AG04450 (cell line): ENCODE results near the gene USP10. TPM values are rescaled to one million over a fixed set of nuclear protein-coding genes. Genes with fewer than 3 reads are reported as not detected.

Experiments used
- CTCF ChIA-PET: fragments of 300-600, 350-600 bp; formaldehyde crosslinking; extraction: SDS; loops from one replicate; lab custom pipeline; 2022; ENCODE audit warnings: antibody characterized with exemption, inconsistent platforms; lab: Charles Lee
- POLR2A ChIA-PET: fragments of 350-600 bp; formaldehyde crosslinking; extraction: SDS; loops from one replicate; lab custom pipeline; 2021; ENCODE audit warnings: antibody characterized with exemption, inconsistent platforms; lab: Yijun Ruan, JAX
- DNase-seq: peaks from one replicate; pipeline ENCODE4 v3.0.0-alpha.2; 2011; ENCODE audit warnings: low read depth, low spot score
- H3K27ac ChIP-seq: one replicate; pipeline ENCODE4 v1.5.1; 2012; ENCODE audit warnings: low read depth, low read length, control low read depth
- H3K27me3 ChIP-seq: one replicate; pipeline ENCODE4 v1.6.0; 2012; ENCODE audit warnings: low read length; ENCODE audit not compliant: control insufficient read depth, insufficient read depth
- H3K4me3 ChIP-seq: 2 replicates; pipeline ENCODE4 v1.5.1; 2011; ENCODE audit warnings: mild to moderate bottlenecking, low read depth, low read length, control low read depth
- H3K9me3 ChIP-seq: 2 replicates; pipeline ENCODE4 v1.5.1; 2012; ENCODE audit warnings: low read length; ENCODE audit not compliant: control insufficient read depth, insufficient read depth
- polyA plus RNA-seq: library from polyadenylated mRNA; depleted of rRNA; stranded (reverse); fragments of >200 nt; gene quantifications from 2 replicates; pipeline ENCODE4 v1.2.3, GENCODE V29; 2011
- TF ChIP-seq, protein P1 (sequence below): IDR thresholded peaks from 2 replicates; pipeline ENCODE4 v1.5.1; 2011; ENCODE audit warnings: low read depth, low read length, control low read depth, inconsistent platforms

USP10 gene
- polyA plus RNA-seq, 1 experiment = 54.9 TPM

DNA sequence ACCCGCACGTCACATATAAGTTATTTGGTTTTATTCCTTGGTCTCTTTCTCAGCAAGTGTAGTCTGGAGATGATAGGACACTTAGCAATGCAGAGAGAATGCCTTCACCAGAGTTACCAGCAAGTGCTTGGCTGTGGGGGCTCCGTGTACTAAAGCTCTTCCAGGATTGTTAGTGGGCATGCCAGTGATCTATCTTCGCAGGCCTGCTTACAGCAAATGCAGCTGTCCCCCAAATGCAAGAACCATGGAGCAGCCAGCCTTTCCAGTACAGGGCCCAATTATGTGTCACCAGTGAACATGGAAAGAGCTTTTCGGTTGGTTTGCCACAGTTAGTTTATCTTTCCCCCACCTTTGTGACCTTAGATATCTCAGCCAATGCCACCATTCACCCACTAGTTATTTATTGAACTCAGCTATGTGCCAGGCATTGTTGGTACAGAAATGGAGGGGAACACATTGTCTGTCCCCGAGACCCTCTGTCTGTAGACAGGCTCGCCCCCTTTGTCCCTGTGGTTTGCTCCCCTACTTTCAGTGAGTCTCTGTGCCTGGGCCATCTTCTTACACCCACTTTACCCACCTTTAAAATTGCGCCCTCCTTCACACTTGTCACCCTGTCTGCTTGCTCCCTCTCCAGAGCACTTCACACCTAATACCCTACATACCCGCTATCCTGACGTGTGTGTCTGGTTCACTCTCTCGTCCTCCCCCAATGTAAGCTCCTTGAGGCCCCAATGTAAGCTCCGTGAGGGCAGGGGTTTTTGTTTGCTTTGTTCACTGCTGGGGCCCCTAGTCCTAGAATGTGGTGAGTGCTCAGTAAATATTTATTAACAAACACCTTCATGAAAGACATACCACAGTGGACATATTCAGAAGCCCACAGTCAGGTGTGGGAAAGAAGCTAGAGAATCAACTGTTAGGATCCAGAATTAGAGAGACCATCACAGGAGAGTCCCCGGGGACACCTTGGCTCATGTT lies 13.3 kb downstream of the USP10 start:
- TF ChIP-seq, protein P1, sequence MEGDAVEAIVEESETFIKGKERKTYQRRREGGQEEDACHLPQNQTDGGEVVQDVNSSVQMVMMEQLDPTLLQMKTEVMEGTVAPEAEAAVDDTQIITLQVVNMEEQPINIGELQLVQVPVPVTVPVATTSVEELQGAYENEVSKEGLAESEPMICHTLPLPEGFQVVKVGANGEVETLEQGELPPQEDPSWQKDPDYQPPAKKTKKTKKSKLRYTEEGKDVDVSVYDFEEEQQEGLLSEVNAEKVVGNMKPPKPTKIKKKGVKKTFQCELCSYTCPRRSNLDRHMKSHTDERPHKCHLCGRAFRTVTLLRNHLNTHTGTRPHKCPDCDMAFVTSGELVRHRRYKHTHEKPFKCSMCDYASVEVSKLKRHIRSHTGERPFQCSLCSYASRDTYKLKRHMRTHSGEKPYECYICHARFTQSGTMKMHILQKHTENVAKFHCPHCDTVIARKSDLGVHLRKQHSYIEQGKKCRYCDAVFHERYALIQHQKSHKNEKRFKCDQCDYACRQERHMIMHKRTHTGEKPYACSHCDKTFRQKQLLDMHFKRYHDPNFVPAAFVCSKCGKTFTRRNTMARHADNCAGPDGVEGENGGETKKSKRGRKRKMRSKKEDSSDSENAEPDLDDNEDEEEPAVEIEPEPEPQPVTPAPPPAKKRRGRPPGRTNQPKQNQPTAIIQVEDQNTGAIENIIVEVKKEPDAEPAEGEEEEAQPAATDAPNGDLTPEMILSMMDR = no peak
- POLR2A ChIA-PET = no interaction called here

DNA sequence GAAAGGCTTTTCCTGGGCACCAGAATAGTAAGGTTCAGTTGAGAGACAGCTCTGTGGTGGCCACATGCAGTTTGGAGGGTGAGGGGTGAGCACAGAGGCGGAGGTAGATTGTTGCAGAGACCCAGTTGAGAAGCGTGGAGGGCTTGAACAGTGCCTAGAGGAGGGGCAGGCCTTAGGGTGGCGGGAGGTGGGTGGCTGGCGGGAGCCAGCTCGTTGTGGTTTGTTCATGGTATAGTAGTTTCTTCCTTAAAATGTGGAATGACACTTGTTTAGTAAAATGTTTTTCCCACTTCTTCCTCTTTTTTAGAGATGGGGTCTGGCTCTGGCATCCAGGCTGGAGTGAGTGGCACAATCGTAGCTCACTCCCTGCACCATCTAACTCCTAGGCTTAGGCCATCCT lies 14.2 kb downstream of the USP10 start:
- Histone ChIP-seq H3K4me3 (no peak overlapping the region), H3K27me3 (no peaks in the 10 kb centered on the region), H3K9me3 (no peaks in the 10 kb centered on the region), H3K27ac (no peak overlapping the region)
- TF ChIP-seq, protein P1 = no peak
- no peak for DNase-seq
- ChIA-PET CTCF (interaction anchor here (0.6 to 2.2 kb wide), 5 partner anchors 11 to 26 kb away, joined by 3 to 16 read pairs (median 10); no protein-coding TSS in a partner anchor), POLR2A (no interaction called here)

More for the DNA sequence above, 13.3 kb downstream of the USP10 start:
- Histone ChIP-seq H3K27ac (no peak overlapping the region), H3K27me3 (no peaks in the 10 kb centered on the region), H3K9me3 (no peaks in the 10 kb centered on the region), H3K4me3 (no peak overlapping the region)
- no peak for DNase-seq
- CTCF ChIA-PET = interaction anchor here (0.6 to 2.2 kb wide), 5 partner anchors 12 to 26 kb away, joined by 3 to 10 read pairs (median 4); no protein-coding TSS in a partner anchor

GRCh38 chr16:84715424-84715823 lies 15.6 kb downstream of the USP10 start:
- H3K27ac ChIP-seq = no peak overlapping the region
- H3K4me3 ChIP-seq = no peak overlapping the region
- ChIA-PET CTCF (interaction anchor here (1.1 to 1.8 kb wide), 3 partner anchors 11 to 44 kb away, joined by 4 to 16 read pairs (median 6); no protein-coding TSS in a partner anchor), POLR2A (no interaction called here)
- no peaks in the 10 kb centered on the region for H3K27me3 ChIP-seq
- no peak for DNase-seq
- no peaks in the 10 kb centered on the region for H3K9me3 ChIP-seq
- TF ChIP-seq, protein P1 = no peak

GRCh38 chr16:84715854-84716253 lies 16.1 kb downstream of the USP10 start:
- Histone ChIP-seq H3K9me3 (no peaks in the 10 kb centered on the region), H3K27ac (no peak overlapping the region), H3K4me3 (no peak overlapping the region), H3K27me3 (no peaks in the 10 kb centered on the region)
- CTCF ChIA-PET = interaction anchor here (1.5 to 1.8 kb wide), 2 partner anchors 10 to 23 kb away, joined by 6 to 16 read pairs; no protein-coding TSS in a partner anchor
- TF ChIP-seq, protein P1 = no peak
- POLR2A ChIA-PET = no interaction called here
- DNase-seq = no peak

DNA sequence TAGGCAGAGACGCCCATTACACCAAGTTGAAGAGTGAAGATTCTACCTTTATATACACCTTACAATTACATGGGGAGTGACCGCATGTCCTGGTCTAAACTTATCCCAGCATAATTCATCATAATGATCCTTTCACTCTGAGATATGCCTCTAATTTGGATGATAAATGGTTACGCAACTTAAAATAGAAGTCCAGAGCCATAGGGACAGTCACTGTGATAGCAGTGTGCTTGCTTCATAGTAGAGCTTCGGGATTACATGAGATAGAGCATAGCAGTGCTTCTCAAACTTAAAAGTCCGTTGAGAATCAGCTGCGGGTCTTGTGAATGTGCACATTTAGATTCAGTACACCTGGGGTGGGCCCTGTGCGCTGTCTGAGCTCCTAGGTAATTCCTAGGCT lies 16.9 kb downstream of the USP10 start:
- H3K9me3 ChIP-seq = no peaks in the 10 kb centered on the region
- CTCF ChIA-PET = interaction anchor here (0.6 to 1.5 kb wide), 4 partner anchors 9 to 47 kb away, joined by 3 to 7 read pairs (median 4); no protein-coding TSS in a partner anchor
- POLR2A ChIA-PET = no interaction called here
- H3K27ac ChIP-seq = no peak overlapping the region
- no peaks in the 10 kb centered on the region for H3K27me3 ChIP-seq
- TF ChIP-seq, protein P1 = no peak
- no peak for DNase-seq
- no peak overlapping the region for H3K4me3 ChIP-seq
